K562 (cell line): ENCODE results near the gene DZIP1. TPM values are rescaled to one million over a fixed set of nuclear protein-coding genes. Genes with fewer than 3 reads are reported as not detected.
"Not testable (repeated sequence)": the region's sequence is repeated elsewhere in the genome, so short reads cannot be mapped to it uniquely, and the experiment has no call there.

Source experiments
- ATAC-seq: fragments of 200-7000 bp; cut with Tn5 transposase; 3 replicates; pipeline ENCODE4 v1.9.1; 2020; ENCODE audit warnings: moderate library complexity
- BruUV-seq: library from RNA; stranded (reverse); fragments of 400-500 nt; replicated peaks from 2 replicates; lab custom pipeline; 2021; lab: Mats Ljungman, UMichigan
- CTCF ChIA-PET: fragments of 300-600 bp; formaldehyde crosslinking; extraction: SDS; loops from one replicate; lab custom pipeline; 2021; ENCODE audit warnings: low intra/inter-chr PET ratio; lab: Yijun Ruan, JAX
- POLR2A ChIA-PET: fragments of 300-600, 350-650 bp; sonication (Branson Sonifier 250); formaldehyde crosslinking; extraction: SDS; loops from one replicate; lab custom pipeline; 2021; ENCODE audit warnings: antibody characterized with exemption, inconsistent platforms; lab: Yijun Ruan, JAX
- DNase-seq, 4 experiments: peaks; one replicate each; pipeline versions ENCODE4 v3.0.0 to v3.0.0-alpha.2; 2011 to 2018; ENCODE audit warnings: low spot score in 3 of 4, mixed read lengths in 3 of 4; ENCODE audit errors: extremely low read depth in 1 of 4
- FAIRE-seq: peaks from 2 replicates; lab custom pipeline; 2011; peaks lifted over from hg19 to GRCh38; lab: Jason Lieb, UNC
- H2AFZ ChIP-seq: 2 replicates; pipeline ENCODE4 v1.6.0; 2011; ENCODE audit warnings: low read depth, low read length, control low read depth, inconsistent platforms
- H3K27ac ChIP-seq: fragments of 200-600 bp; 3 replicates; pipeline ENCODE4 v1.8.0; 2011; ENCODE audit warnings: low read depth, mild to moderate bottlenecking, control low read depth, inconsistent platforms, low read length, moderate library complexity, mixed read lengths; ENCODE audit errors: extremely low read depth
- H3K27me3 ChIP-seq, 2 experiments: fragments of 300-600 bp in 1 of 2; 2 replicates in 1 of 2; 3 replicates in 1 of 2; pipeline versions ENCODE4 v1.6.0 to v1.8.0; 2011; ENCODE audit warnings: inconsistent platforms in 2 of 2, low read length in 2 of 2, mild to moderate bottlenecking in 1 of 2, mixed read lengths in 1 of 2, moderate library complexity in 1 of 2; ENCODE audit not compliant: control insufficient read depth in 2 of 2, insufficient read depth in 2 of 2
- H3K36me3 ChIP-seq: fragments of 300-600 bp; 3 replicates; pipeline ENCODE4 v1.8.0; 2011; ENCODE audit warnings: mild to moderate bottlenecking, low read length, inconsistent platforms; ENCODE audit not compliant: control insufficient read depth, insufficient read depth
- H3K4me1 ChIP-seq, 2 experiments: fragments of 200-600 bp in 1 of 2; replicated peaks in 1 of 2; 2 replicates in 1 of 2; 3 replicates in 1 of 2; pipeline versions ENCODE4 v1.5.1 to v1.8.0; 2011; ENCODE audit warnings: inconsistent platforms in 2 of 2, low read length in 2 of 2, mild to moderate bottlenecking in 1 of 2, mixed read lengths in 1 of 2, moderate library complexity in 1 of 2; ENCODE audit not compliant: control insufficient read depth in 2 of 2, insufficient read depth in 2 of 2
- H3K4me2 ChIP-seq: 2 replicates; pipeline ENCODE4 v1.6.1; 2011; ENCODE audit warnings: low read length, control low read depth, inconsistent platforms, mixed read lengths; ENCODE audit not compliant: insufficient read depth
- H3K4me3 ChIP-seq: fragments of 200-600 bp; sonication (generic), shearing (Covaris generic); 2 replicates; pipeline ENCODE4 v1.5.1; 2016; ENCODE audit warnings: control low read depth, inconsistent platforms
- H3K79me2 ChIP-seq: fragments of 200-600 bp; 3 replicates; pipeline ENCODE4 v1.8.0; 2011; ENCODE audit warnings: low read length, inconsistent platforms; ENCODE audit not compliant: control insufficient read depth, insufficient read depth
- H3K9ac ChIP-seq, 2 experiments: 2 replicates each; pipeline versions ENCODE4 v1.6.0 to v1.6.1; 2011; ENCODE audit warnings: low read depth in 2 of 2, low read length in 2 of 2, control low read depth in 1 of 2, inconsistent platforms in 1 of 2, mild to moderate bottlenecking in 1 of 2, mixed read lengths in 1 of 2; ENCODE audit not compliant: insufficient read depth in 1 of 2
- H3K9me1 ChIP-seq: one replicate; pipeline ENCODE4 v1.6.0; 2011; ENCODE audit warnings: inconsistent platforms, mild to moderate bottlenecking, low read length, moderate library complexity; ENCODE audit not compliant: control insufficient read depth, insufficient read depth
- H3K9me3 ChIP-seq: replicated peaks from 2 replicates; pipeline ENCODE4 v1.5.1; 2011; ENCODE audit warnings: low read depth, low read length, inconsistent platforms; ENCODE audit not compliant: control insufficient read depth, insufficient read depth
- H4K20me1 ChIP-seq: replicated peaks from 2 replicates; pipeline ENCODE4 v1.6.1; 2011; ENCODE audit warnings: low read length, inconsistent platforms, mixed read lengths; ENCODE audit not compliant: control insufficient read depth, insufficient read depth
- CBX1 ChIP-seq: sonication (generic); IDR thresholded peaks from 2 replicates; pipeline ENCODE4 v1.6.1; 2016; ENCODE audit warnings: antibody characterized with exemption, low read depth, mild to moderate bottlenecking
- MBD2 ChIP-seq: sonication (generic); IDR thresholded peaks from 2 replicates; pipeline ENCODE4 v1.6.1; 2016; ENCODE audit warnings: low read depth, borderline replicate concordance
- WGBS: fragments of 100-300 bp; shearing (Covaris generic); methylation state at CpG from one replicate; pipeline ENCODE4 v1.1.6; 2016; ENCODE audit warnings: low coverage, mixed read lengths; ENCODE audit not compliant: insufficient coverage; ENCODE audit errors: missing lambda C conversion rate; 5-methylcytosine and 5-hydroxymethylcytosine counted together
- in situ Hi-C: fragments of 300-500 bp; cut with MboI; formaldehyde crosslinking; loops from 4 replicates; pipeline ENCODE4 v1.15.0; 2018; ENCODE audit warnings: inconsistent platforms, mixed read lengths
- intact Hi-C: fragments of 100-400 bp; cut with micrococcal nuclease; formaldehyde crosslinking; loops from 2 replicates; pipeline ENCODE4 v1.14.2; 2022
- polyA plus RNA-seq, 8 experiments: library from polyadenylated mRNA; depleted of rRNA in 4 of 8; stranded (reverse) in 5 of 8; unstranded in 3 of 8; fragments of >200 nt; fragmentation: Nextera tagmentation in 2 of 8; fragmentation: Illumina TruSeq in 1 of 8; extraction: Ambion mirVana in 2 of 8; extraction: Trizol in 1 of 8; gene quantifications; 2 replicates each; pipeline versions ENCODE4 v1.2.1 to v1.2.3, GENCODE V29; 2011 to 2014; ENCODE audit warnings: inconsistent platforms in 1 of 8, missing spikeins in 1 of 8
- total RNA-seq, 7 experiments: library from RNA; depleted of rRNA in 6 of 7; stranded (reverse); fragments of >200 nt in 6 of 7; fragmentation: Illumina TruSeq in 2 of 7; extraction: Trizol in 2 of 7; gene quantifications; 2 replicates each; pipeline versions ENCODE4 v1.2.1 to v1.2.3, GENCODE V29; 2011 to 2021; ENCODE audit warnings: low replicate concordance in 1 of 7
- TF ChIP-seq, protein P1 (sequence below): sonication (generic); formaldehyde crosslinking; IDR thresholded peaks from 2 replicates; pipeline ENCODE4 v1.8.0; 2023; ENCODE audit warnings: mild to moderate bottlenecking, missing genetic modification reagents
- TF ChIP-seq, protein P2 (sequence below): fragments of 250-450 bp; sonication (Bioruptor Pico); IDR thresholded peaks from 2 replicates; pipeline ENCODE4 v1.5.0; 2021

DZIP1 gene
- total and polyA plus RNA-seq, 9 of the 15 experiments (the other 6 are each of a cell fraction or from before 2014, with no cell fraction given) = 0.07 TPM; not detected in 8

DNA sequence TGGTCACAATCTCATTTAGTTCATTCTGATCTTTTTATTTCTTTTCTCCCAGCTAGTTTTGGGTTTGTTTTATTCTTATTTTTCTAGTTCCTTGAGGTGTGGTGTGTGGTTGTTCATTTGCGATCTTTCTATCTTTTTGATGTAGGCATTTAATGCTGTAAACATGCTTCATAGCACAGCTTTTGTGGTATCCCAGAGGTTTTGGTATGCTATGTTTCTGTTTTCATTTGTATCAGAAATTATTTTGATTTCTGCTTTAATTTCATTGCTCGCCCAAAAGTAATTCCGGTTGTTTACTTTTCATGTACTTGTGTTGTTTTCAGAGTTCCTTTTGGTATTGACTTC lies 45.0 kb upstream of the DZIP1 start:
- FAIRE-seq (no peak), DNase-seq (no peak), ATAC-seq (no peak)
- ChIA-PET POLR2A (no interaction called here), CTCF (no interaction called here)
- no TSS peak for BruUV-seq
- H2AFZ ChIP-seq = no peak overlapping the region
- H3K4me1 ChIP-seq = no peaks in the 10 kb centered on the region; a peak in 1 of 5 replicates
- no peak overlapping the region for H3K9ac ChIP-seq
- peaks cover 52% of the 10 kb centered on the region for H3K79me2 ChIP-seq
- H3K9me1 ChIP-seq = no peaks in the 10 kb centered on the region
- no peaks in the 10 kb centered on the region for H4K20me1 ChIP-seq
- TF ChIP-seq MBD2 = no peak
- no peak for TF ChIP-seq CBX1
- TF ChIP-seq, protein P1, sequence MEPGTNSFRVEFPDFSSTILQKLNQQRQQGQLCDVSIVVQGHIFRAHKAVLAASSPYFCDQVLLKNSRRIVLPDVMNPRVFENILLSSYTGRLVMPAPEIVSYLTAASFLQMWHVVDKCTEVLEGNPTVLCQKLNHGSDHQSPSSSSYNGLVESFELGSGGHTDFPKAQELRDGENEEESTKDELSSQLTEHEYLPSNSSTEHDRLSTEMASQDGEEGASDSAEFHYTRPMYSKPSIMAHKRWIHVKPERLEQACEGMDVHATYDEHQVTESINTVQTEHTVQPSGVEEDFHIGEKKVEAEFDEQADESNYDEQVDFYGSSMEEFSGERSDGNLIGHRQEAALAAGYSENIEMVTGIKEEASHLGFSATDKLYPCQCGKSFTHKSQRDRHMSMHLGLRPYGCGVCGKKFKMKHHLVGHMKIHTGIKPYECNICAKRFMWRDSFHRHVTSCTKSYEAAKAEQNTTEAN (CRISPR knock-in tag) = no peak
- TF ChIP-seq, protein P2, sequence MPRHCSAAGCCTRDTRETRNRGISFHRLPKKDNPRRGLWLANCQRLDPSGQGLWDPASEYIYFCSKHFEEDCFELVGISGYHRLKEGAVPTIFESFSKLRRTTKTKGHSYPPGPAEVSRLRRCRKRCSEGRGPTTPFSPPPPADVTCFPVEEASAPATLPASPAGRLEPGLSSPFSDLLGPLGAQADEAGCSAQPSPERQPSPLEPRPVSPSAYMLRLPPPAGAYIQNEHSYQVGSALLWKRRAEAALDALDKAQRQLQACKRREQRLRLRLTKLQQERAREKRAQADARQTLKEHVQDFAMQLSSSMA = no peak
- no peak overlapping the region for H3K4me3 ChIP-seq
- H3K27me3 ChIP-seq = no peaks in the 10 kb centered on the region
- H3K9me3 ChIP-seq = no peaks in the 10 kb centered on the region
- intact Hi-C loops = no loop called here
- H3K36me3 ChIP-seq = no peaks in the 10 kb centered on the region
- H3K4me2 ChIP-seq = no peak overlapping the region
- no peak overlapping the region for H3K27ac ChIP-seq
- WGBS = 75% methylated on average over 3 of the region's 3 CpGs
- in situ Hi-C loops = no loop called here

DNA sequence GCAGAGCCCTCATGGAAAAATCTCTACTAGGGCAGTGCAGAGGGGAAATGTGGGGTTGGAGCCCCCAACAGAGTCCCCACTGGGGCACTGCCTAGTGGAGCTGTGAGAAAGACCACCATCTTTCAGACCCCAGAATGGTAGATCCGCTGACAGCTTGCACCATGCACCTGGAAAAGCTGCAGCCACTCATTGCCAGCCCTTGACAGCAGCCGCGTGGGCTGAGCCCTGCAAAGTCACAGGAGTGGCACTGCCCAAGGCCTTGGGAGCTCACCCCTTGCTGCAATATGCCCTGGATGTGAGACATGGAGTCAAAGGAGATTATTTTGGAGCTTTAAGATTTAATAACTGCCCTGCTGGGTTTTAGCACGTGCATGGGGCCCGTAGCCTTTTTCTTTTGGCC lies 40.5 kb upstream of the DZIP1 start:
- H3K9ac ChIP-seq, ATAC-seq, FAIRE-seq, H3K9me3 ChIP-seq, H3K27me3 ChIP-seq, H3K4me2 ChIP-seq, BruUV-seq, POLR2A ChIA-PET, DNase-seq, H2AFZ ChIP-seq, H3K4me3 ChIP-seq, in situ Hi-C loops, intact Hi-C loops, H3K9me1 ChIP-seq, CTCF ChIA-PET, H3K27ac ChIP-seq, H3K4me1 ChIP-seq, H4K20me1 ChIP-seq, H3K36me3 ChIP-seq: not testable (repeated sequence)
- 75% methylated on average over 3 of the region's 5 CpGs for WGBS
- peaks cover 93% of the 10 kb centered on the region for H3K79me2 ChIP-seq
